Heart left ventricle (tissue), 16 donors: ENCODE data around the gene ATP11B. TPM values are rescaled to one million over a fixed set of nuclear protein-coding genes. Genes with fewer than 3 reads are reported as not detected.
"Not testable (repeated sequence)": the region's sequence is repeated elsewhere in the genome, so short reads cannot be mapped to it uniquely, and the experiment has no call there.

Source experiments
- ATAC-seq, 4 donors: fragments of 200-7000 bp; cut with Tn5 transposase; one replicate each; pipeline ENCODE4 v1.9.1; 2020 to 2022; ENCODE audit warnings: moderate library complexity in 4 of 4, mild to moderate bottlenecking in 3 of 4, moderate number of reproducible peaks in 1 of 4
- DNase-seq, 5 donors: peaks; one replicate each; pipeline ENCODE4 v3.0.0-alpha.2; 2020
- H3K27ac ChIP-seq, 12 donors: fragments of 200-600 bp; sonication (generic) in 4 of 12; one replicate each; pipeline versions ENCODE4 v1.5.0 to v1.8.0; 2016 to 2022; ENCODE audit warnings: mild to moderate bottlenecking in 2 of 12
- H3K27me3 ChIP-seq, 9 donors: fragments of 200-600 bp; sonication (generic) in 2 of 9; one replicate each; pipeline versions ENCODE4 v1.5.1 to v1.8.0; 2016 to 2022; ENCODE audit warnings: mild to moderate bottlenecking in 3 of 9
- H3K36me3 ChIP-seq, 9 donors: fragments of 200-600 bp; sonication (generic) in 2 of 9; one replicate each; pipeline versions ENCODE4 v1.5.0 to v1.8.0; 2018 to 2022; ENCODE audit warnings: mild to moderate bottlenecking in 2 of 9
- H3K4me1 ChIP-seq, 12 donors: fragments of 200-600 bp; sonication (generic) in 4 of 12; one replicate each; pipeline versions ENCODE4 v1.5.0 to v1.8.0; 2016 to 2022; ENCODE audit warnings: mild to moderate bottlenecking in 3 of 12
- H3K4me3 ChIP-seq, 12 donors: fragments of 200-600 bp; sonication (generic) in 4 of 12; one replicate each; pipeline versions ENCODE4 v1.5.0 to v1.8.0; 2017 to 2022; ENCODE audit warnings: mild to moderate bottlenecking in 9 of 12, moderate library complexity in 4 of 12
- H3K9me3 ChIP-seq, 12 donors: fragments of 200-600 bp; sonication (generic) in 4 of 12; one replicate each; pipeline versions ENCODE4 v1.5.0 to v1.8.0; 2016 to 2022; ENCODE audit warnings: mild to moderate bottlenecking in 1 of 12
- CTCF ChIP-seq, 12 donors: fragments of 200-600 bp; sonication (generic) in 4 of 12; IDR thresholded peaks; one replicate each; pipeline versions ENCODE4 v1.5.0 to v1.8.0; 2018 to 2022; ENCODE audit warnings: antibody characterized with exemption in 12 of 12, mild to moderate bottlenecking in 5 of 12
- POLR2A ChIP-seq, 2 donors: fragments of 450-650 bp; IDR thresholded peaks; one replicate each; pipeline ENCODE4 v1.6.1; 2017; ENCODE audit warnings: antibody characterized with exemption in 2 of 2, mild to moderate bottlenecking in 2 of 2, moderate library complexity in 2 of 2
- WGBS, 4 donors: extraction: QIAGEN DNeasy Blood & Tissue Kit in 2 of 4; methylation state at CpG; one replicate each; pipeline versions ENCODE4 v1.1.5 to v1.1.7; 2013 to 2018; 5-methylcytosine and 5-hydroxymethylcytosine counted together
- intact Hi-C, 10 donors: fragments of 100-400 bp; cut with DNase I; formaldehyde crosslinking; loops; one replicate each; pipeline versions ENCODE4 v1.11.1 to v1.14.2; 2022
- polyA plus RNA-seq, 2 donors: library from polyadenylated mRNA; stranded (reverse); fragments of 200-250 nt; gene quantifications; one replicate each; pipeline ENCODE4 v1.2.3, GENCODE V29; 2013
- total RNA-seq, 9 donors: library from RNA; depleted of rRNA in 2 of 9; stranded (reverse); fragments of >200 nt in 2 of 9; fragmentation: NEBNext Ultra II Directional in 3 of 9; extraction: Animal tissue kit (Norgen Biotek cat#: 25700) in 3 of 9; gene quantifications; one replicate each; pipeline versions ENCODE4 v1.1.0 to v1.2.4, GENCODE V29; 2016 to 2023
- donor health status: ischemic (EF 13 %, LVEDD 7.1; RV severe dilation, severe dysfunction).
- donor health status: healthy with polysubstance abuse.
- donor health status: DM: no; HTN: yes; CAD: no.
- donor health status: DM: no; HTN: no; CAD: no.
- donor health status: ischemic (EF 25% LVEDD 6.9; RV normal size, moderate dysfunction).
- donor health status: ischemic (EF 25% LVEDD 5.7; RV mildly dilated, moderate dysfunction).
- donor health status: healthy.
- donor health status: DM: yes; HTN: yes; CAD: no.
- donor health status: ischemic (EF 35%, LVEDD 5.7; RV mildly dilated, moderate dysfunction).
- donor health status: nonischemic (EF 11% LVEDD 7.7; RV severe dilation, severe dysfunction).
- donor health status: DM: yes; HTN: yes; CAD: no.
- donor health status: PGD.
- donor health status: ischemic (EF 29% LVEDD 5.4; RV normal size, mild dysfunction).
- donor health status: nonischemic (EF 23%, LVEDD 6.1; RV moderate dilation, normal function).

The ATP11B gene
- total and polyA plus RNA-seq, 11 donors = 4.9 to 45.6 (median 30.9) TPM

- DNase-seq (no peak), ATAC-seq (no peak)
- intact Hi-C loops = no loop called here
- Histone ChIP-seq H3K9me3 (no peaks in the 10 kb centered on the region), H3K4me1 (no peaks in the 10 kb centered on the region), H3K27ac (no peak overlapping the region), H3K36me3 (peaks cover 0 to 97% (median 67%) of the 10 kb centered on the region in 9 donors), H3K27me3 (no peaks in the 10 kb centered on the region), H3K4me3 (no peak overlapping the region)
- TF ChIP-seq POLR2A (IDR thresholded peaks at IDR 0.05) (no peak), CTCF (IDR thresholded peaks at IDR 0.05) (no peak)
- 96 to 100% (median 99%) methylated on average over 1 of the region's 1 CpG for WGBS, 4 donors
Measured at GRCh38 chr3:182861348-182861747, 68.0 kb downstream of the ATP11B start.

GRCh38 chr3:182862159-182862860 is 69.0 kb downstream of the ATP11B start:
- no peaks in the 10 kb centered on the region for H3K27me3 ChIP-seq
- peaks cover 0 to 97% (median 67%) of the 10 kb centered on the region in 9 donors for H3K36me3 ChIP-seq
- H3K9me3 ChIP-seq = no peaks in the 10 kb centered on the region
- TF ChIP-seq CTCF (IDR thresholded peaks at IDR 0.05) = no peak
- no peak for TF ChIP-seq POLR2A (IDR thresholded peaks at IDR 0.05)
- intact Hi-C loops = no loop called here
- ATAC-seq = no peak
- no peaks in the 10 kb centered on the region for H3K4me1 ChIP-seq
- no peak overlapping the region for H3K27ac ChIP-seq
- H3K4me3 ChIP-seq = no peak overlapping the region
- no peak for DNase-seq
- WGBS, 4 donors = 91 to 96% (median 93%) methylated on average over 3 of the region's 3 CpGs

- DNase-seq (no peak), ATAC-seq (no peak)
- H3K4me1 ChIP-seq = no peaks in the 10 kb centered on the region
- no peak overlapping the region for H3K4me3 ChIP-seq
- TF ChIP-seq POLR2A (IDR thresholded peaks at IDR 0.05) (no peak), CTCF (IDR thresholded peaks at IDR 0.05) (no peak)
- peaks cover 2 to 100% (median 87%) of the 10 kb centered on the region in 9 donors for H3K36me3 ChIP-seq
- WGBS, 4 donors = 95 to 99% (median 98%) methylated on average over 1 of the region's 1 CpG
- intact Hi-C loops = no loop called here
- H3K27ac ChIP-seq = no peak overlapping the region
- no peaks in the 10 kb centered on the region for H3K27me3 ChIP-seq
- no peaks in the 10 kb centered on the region for H3K9me3 ChIP-seq
Measured at GRCh38 chr3:182869059-182869458, 75.8 kb downstream of the ATP11B start.

- WGBS, 4 donors = 94 to 100% (median 97%) methylated on average over 3 of the region's 3 CpGs
Measured at GRCh38 chr3:182870917-182871316, 77.6 kb downstream of the ATP11B start.

More at GRCh38 chr3:182870917-182871316, 77.6 kb downstream of the ATP11B start:
- intact Hi-C loops, DNase-seq, H3K9me3 ChIP-seq, H3K27me3 ChIP-seq, ATAC-seq, H3K4me1 ChIP-seq, H3K4me3 ChIP-seq, H3K27ac ChIP-seq: not testable (repeated sequence)
- H3K36me3 ChIP-seq = peaks cover 2 to 100% (median 94%) of the 10 kb centered on the region in 9 donors
